Measurements from ENCODE around the gene AATK. TPM values are rescaled to one million over a fixed set of nuclear protein-coding genes. Genes with fewer than 3 reads are reported as not detected.

The AATK gene
- total RNA-seq, 1 experiment from 2014 or later: 0.46 TPM

DNA sequence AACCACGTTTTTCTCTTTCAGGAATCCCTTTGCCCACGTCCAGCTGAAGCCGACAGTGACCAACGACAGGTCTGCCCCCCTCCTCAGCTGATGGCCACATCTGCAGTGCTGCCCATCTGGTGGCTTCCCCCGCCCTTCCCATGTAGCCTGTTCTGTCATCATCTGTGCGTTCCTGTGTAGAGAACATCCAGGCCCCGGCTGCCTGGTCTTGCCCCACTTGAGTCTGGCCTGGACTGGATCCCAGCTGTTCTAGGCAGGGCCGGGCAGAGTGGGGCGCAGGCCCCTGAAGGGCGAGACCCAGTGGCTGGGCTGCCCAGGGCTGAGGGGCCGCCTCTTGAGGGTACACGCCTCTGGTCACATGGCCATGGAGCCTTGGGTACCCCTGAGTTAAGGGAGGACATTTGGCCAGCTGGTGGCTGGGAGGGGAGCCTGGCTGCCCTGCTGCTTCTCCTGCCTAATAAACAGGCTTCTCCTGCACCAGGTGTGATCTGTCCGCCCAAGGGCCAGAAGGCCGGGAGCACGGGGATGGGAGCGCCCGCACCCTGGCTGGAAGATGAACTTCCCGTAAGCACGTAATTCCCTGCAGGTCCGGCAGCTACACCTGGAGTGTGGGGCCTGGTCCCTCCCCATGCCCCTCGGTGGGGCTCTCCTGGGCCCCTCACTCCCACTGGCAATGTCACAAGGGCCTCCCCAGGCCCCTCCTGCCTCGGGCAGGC is 50.1 kb downstream of the AATK start:
- H3K27ac ChIP-seq: no peak overlapping the region
- intact Hi-C loops (cut with micrococcal nuclease; ENCODE audit: unreplicated experiment): no loop called here
- H3K79me2 ChIP-seq (ENCODE audit: low read depth): no peaks in the 10 kb centered on the region
- TF ChIP-seq, protein P1, sequence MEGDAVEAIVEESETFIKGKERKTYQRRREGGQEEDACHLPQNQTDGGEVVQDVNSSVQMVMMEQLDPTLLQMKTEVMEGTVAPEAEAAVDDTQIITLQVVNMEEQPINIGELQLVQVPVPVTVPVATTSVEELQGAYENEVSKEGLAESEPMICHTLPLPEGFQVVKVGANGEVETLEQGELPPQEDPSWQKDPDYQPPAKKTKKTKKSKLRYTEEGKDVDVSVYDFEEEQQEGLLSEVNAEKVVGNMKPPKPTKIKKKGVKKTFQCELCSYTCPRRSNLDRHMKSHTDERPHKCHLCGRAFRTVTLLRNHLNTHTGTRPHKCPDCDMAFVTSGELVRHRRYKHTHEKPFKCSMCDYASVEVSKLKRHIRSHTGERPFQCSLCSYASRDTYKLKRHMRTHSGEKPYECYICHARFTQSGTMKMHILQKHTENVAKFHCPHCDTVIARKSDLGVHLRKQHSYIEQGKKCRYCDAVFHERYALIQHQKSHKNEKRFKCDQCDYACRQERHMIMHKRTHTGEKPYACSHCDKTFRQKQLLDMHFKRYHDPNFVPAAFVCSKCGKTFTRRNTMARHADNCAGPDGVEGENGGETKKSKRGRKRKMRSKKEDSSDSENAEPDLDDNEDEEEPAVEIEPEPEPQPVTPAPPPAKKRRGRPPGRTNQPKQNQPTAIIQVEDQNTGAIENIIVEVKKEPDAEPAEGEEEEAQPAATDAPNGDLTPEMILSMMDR (conservative IDR thresholded peaks at IDR 0.05): no peak
- TF ChIP-seq EZH2 (IDR thresholded peaks at IDR 0.05; ENCODE audit: low read depth): no peak
- no peaks in the 10 kb centered on the region for H3K9me2 ChIP-seq (ENCODE audit: insufficient read depth)
- no peaks in the 10 kb centered on the region for H3K9me3 ChIP-seq (ENCODE audit: insufficient read depth, low read depth)
- H3K4me2 ChIP-seq: no peak overlapping the region
- H3K4me3 ChIP-seq: no peak overlapping the region
- H3F3A ChIP-seq (ENCODE audit: insufficient read depth, low read depth): no peaks in the 10 kb centered on the region
- H3K36me3 ChIP-seq (ENCODE audit: low read depth): no peaks in the 10 kb centered on the region
- no TSS peak for BruUV-seq (replicated peaks)
- DNase-seq: no peak
- H4K20me1 ChIP-seq (ENCODE audit: insufficient read depth): no peaks in the 10 kb centered on the region
- no peaks in the 10 kb centered on the region for H3K4me1 ChIP-seq (replicated peaks; ENCODE audit: insufficient read depth)
- H3K27me3 ChIP-seq (ENCODE audit: insufficient read depth, low read depth): no peaks in the 10 kb centered on the region
- ChIA-PET POLR2A (ENCODE audit: unreplicated experiment) (interaction anchor here (0.7 kb wide), 1 partner anchor 9 kb away, joined by 3 read pairs; no protein-coding TSS in a partner anchor), CTCF (no interaction called here)
- H2AFZ ChIP-seq: no peak overlapping the region

DNA sequence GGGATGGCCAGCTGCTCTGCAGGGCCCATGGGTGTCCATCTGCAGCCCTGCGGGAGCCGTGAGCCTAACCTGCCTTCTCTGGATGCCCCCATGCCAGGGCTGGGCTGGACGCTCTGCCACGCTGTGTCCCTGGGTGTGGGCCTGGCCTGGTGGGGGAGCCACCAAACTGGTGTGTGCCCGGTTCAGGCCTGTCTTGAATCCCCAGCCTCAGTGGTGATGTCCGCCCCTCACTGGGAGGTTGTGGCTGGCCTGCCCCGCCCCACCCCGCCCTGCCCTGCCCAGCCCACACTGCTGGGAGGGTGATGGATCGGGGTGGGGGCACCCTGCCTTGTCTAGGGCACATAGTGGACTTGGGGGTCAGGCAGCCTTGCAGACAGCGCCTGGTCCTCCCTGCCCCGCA is 50.8 kb downstream of the AATK start:
- H3K27ac ChIP-seq: no peak overlapping the region

DNA sequence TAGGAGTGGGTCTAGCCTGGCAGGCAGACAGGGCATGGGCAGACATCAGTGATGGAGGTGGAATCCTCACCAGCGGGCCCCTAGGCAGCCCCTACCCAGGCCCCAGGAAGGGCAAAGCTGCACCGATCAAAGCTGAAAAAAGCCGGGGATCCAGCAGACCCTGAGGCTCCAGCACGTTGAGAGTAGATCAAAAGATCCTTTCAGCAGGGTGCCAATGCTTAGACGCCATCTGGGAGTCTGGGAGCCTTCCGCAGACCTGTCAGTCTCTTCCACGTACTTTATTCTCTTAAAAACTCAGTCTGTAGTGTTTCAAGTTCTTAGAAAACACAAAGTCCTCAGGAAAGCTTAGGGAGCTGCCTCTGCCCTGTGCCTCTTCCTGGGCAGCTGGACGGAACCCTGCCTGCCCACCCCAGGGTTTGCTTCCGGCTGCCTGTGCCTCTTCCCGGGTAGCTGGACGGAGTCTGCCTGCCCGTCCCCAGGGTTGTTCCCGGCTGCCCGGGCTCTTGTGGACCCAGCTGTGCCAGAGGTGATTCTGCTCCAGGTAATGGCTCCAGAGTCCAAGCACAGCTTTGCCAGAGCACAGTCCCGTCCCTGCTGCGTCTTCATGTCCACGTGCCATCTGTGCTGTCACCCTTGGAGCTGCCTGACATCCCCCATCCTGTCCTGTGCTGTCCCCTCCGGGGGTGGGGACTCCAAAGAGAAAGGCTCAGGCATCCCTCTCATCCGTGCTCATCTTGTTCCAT is 51.5 kb downstream of the AATK start:
- no peaks in the 10 kb centered on the region for H3K9me2 ChIP-seq (ENCODE audit: insufficient read depth)
- no peaks in the 10 kb centered on the region for H3F3A ChIP-seq (ENCODE audit: insufficient read depth, low read depth)
- no peaks in the 10 kb centered on the region for H4K20me1 ChIP-seq (ENCODE audit: insufficient read depth)
- H2AFZ ChIP-seq: no peak overlapping the region
- POLR2A ChIA-PET (ENCODE audit: unreplicated experiment): no interaction called here
- CTCF ChIA-PET: no interaction called here
- intact Hi-C loops (cut with micrococcal nuclease; ENCODE audit: unreplicated experiment): no loop called here
- H3K4me2 ChIP-seq: no peak overlapping the region
- H3K36me3 ChIP-seq (ENCODE audit: low read depth): no peaks in the 10 kb centered on the region
- no peak overlapping the region for H3K4me3 ChIP-seq
- no peaks in the 10 kb centered on the region for H3K79me2 ChIP-seq (ENCODE audit: low read depth)
- no peak overlapping the region for H3K27ac ChIP-seq
- no peak for DNase-seq
- no peak for TF ChIP-seq EZH2 (IDR thresholded peaks at IDR 0.05; ENCODE audit: low read depth)
- TF ChIP-seq, protein P1 (conservative IDR thresholded peaks at IDR 0.05): no peak
- H3K9me3 ChIP-seq (ENCODE audit: insufficient read depth, low read depth): no peaks in the 10 kb centered on the region
- BruUV-seq (replicated peaks): no TSS peak
- no peaks in the 10 kb centered on the region for H3K27me3 ChIP-seq (ENCODE audit: insufficient read depth, low read depth)
- no peaks in the 10 kb centered on the region for H3K4me1 ChIP-seq (replicated peaks; ENCODE audit: insufficient read depth)

More for the DNA sequence above, 50.8 kb downstream of the AATK start:
- Histone ChIP-seq H3K4me2 (no peak overlapping the region), H4K20me1 (ENCODE audit: insufficient read depth) (no peaks in the 10 kb centered on the region), H2AFZ (no peak overlapping the region), H3K9me2 (ENCODE audit: insufficient read depth) (no peaks in the 10 kb centered on the region), H3K79me2 (ENCODE audit: low read depth) (no peaks in the 10 kb centered on the region), H3K4me3 (no peak overlapping the region), H3K9me3 (ENCODE audit: insufficient read depth, low read depth) (no peaks in the 10 kb centered on the region), H3F3A (ENCODE audit: insufficient read depth, low read depth) (no peaks in the 10 kb centered on the region), H3K36me3 (ENCODE audit: low read depth) (no peaks in the 10 kb centered on the region), H3K27me3 (ENCODE audit: insufficient read depth, low read depth) (no peaks in the 10 kb centered on the region), H3K4me1 (replicated peaks; ENCODE audit: insufficient read depth) (no peaks in the 10 kb centered on the region)
- TF ChIP-seq EZH2 (IDR thresholded peaks at IDR 0.05; ENCODE audit: low read depth): no peak
- TF ChIP-seq, protein P1 (conservative IDR thresholded peaks at IDR 0.05): no peak
- ChIA-PET CTCF (no interaction called here), POLR2A (ENCODE audit: unreplicated experiment) (interaction anchor here (0.7 kb wide), 1 partner anchor 10 kb away, joined by 3 read pairs; no protein-coding TSS in a partner anchor)
- intact Hi-C loops (cut with micrococcal nuclease; ENCODE audit: unreplicated experiment): no loop called here
- no TSS peak for BruUV-seq (replicated peaks)
- no peak for DNase-seq
